ENCODE data around the gene ZBP1. TPM values are rescaled to one million over a fixed set of nuclear protein-coding genes. Genes with fewer than 3 reads are reported as not detected.

ZBP1 gene
- total and polyA plus RNA-seq, 9 donors: 0.12 to 0.92 (median 0.24) TPM; not detected in 4

- Histone ChIP-seq H3K4me3 (no peak overlapping the region), H3K36me3 (no peaks in the 10 kb centered on the region), H3K27ac (no peak overlapping the region), H3K9me3 (no peaks in the 10 kb centered on the region), H3K27me3 (no peaks in the 10 kb centered on the region), H3K4me1 (ENCODE audit: insufficient read depth) (no peaks in the 10 kb centered on the region)
- WGBS, 3 donors: 82 to 96% (median 84%) methylated on average over 7 of the region's 7 CpGs
- DNase-seq: peak in 1 of 5 donors; percentile 3
- intact Hi-C loops (cut with DNase I): no loop called here
- no peak for TF ChIP-seq EP300 (IDR thresholded peaks at IDR 0.05)
Measured at GRCh38 chr20:57612916-57613315, 7.3 kb downstream of the ZBP1 start.

GRCh38 chr20:57612436-57612835, 7.8 kb downstream of the ZBP1 start:
- Histone ChIP-seq H3K27ac (no peak overlapping the region), H3K36me3 (no peaks in the 10 kb centered on the region), H3K27me3 (no peaks in the 10 kb centered on the region), H3K4me3 (no peak overlapping the region), H3K4me1 (ENCODE audit: insufficient read depth) (no peaks in the 10 kb centered on the region), H3K9me3 (no peaks in the 10 kb centered on the region)
- 87 to 90% (median 87%) methylated on average over 7 of the region's 7 CpGs for WGBS, 3 donors
- TF ChIP-seq POLR2A (IDR thresholded peaks at IDR 0.05) (no peak), CTCF (IDR thresholded peaks at IDR 0.05) (no peak), EP300 (IDR thresholded peaks at IDR 0.05) (no peak)
- intact Hi-C loops (cut with DNase I): no loop called here
- peak in 1 of 5 donors; percentile 3 for DNase-seq

- H3K4me1 ChIP-seq (ENCODE audit: insufficient read depth): no peaks in the 10 kb centered on the region
- no peaks in the 10 kb centered on the region for H3K36me3 ChIP-seq
- WGBS, 3 donors: 81 to 83% (median 81%) methylated on average over 18 of the region's 18 CpGs
- H3K27ac ChIP-seq: no peak overlapping the region
- no peaks in the 10 kb centered on the region for H3K9me3 ChIP-seq
- no peaks in the 10 kb centered on the region for H3K27me3 ChIP-seq
- TF ChIP-seq CTCF (IDR thresholded peaks at IDR 0.05) (no peak), POLR2A (IDR thresholded peaks at IDR 0.05) (no peak)
- intact Hi-C loops (cut with DNase I): no loop called here
- H3K4me3 ChIP-seq: no peak overlapping the region
- DNase-seq: peak in 1 of 5 donors; percentile 10
Measured at GRCh38 chr20:57611586-57612311, 8.5 kb downstream of the ZBP1 start.

- intact Hi-C loops (cut with DNase I): no loop called here
- peak in 1 of 5 donors; percentile 9 for DNase-seq
Measured at GRCh38 chr20:57610261-57610952, 9.8 kb downstream of the ZBP1 start.

GRCh38 chr20:57609842-57610167, 10.4 kb downstream of the ZBP1 start:
- Histone ChIP-seq H3K27me3 (no peaks in the 10 kb centered on the region), H3K36me3 (no peaks in the 10 kb centered on the region), H3K4me3 (no peak overlapping the region), H3K27ac (no peak overlapping the region), H3K9me3 (no peaks in the 10 kb centered on the region), H3K4me1 (ENCODE audit: insufficient read depth) (no peaks in the 10 kb centered on the region)
- TF ChIP-seq EP300 (IDR thresholded peaks at IDR 0.05): no peak
- no peak for TF ChIP-seq POLR2A (IDR thresholded peaks at IDR 0.05)
- DNase-seq: peak in 1 of 5 donors; percentile 0
- intact Hi-C loops (cut with DNase I): no loop called here
- 73 to 84% (median 78%) methylated on average over 8 of the region's 8 CpGs for WGBS, 3 donors

More at GRCh38 chr20:57610261-57610952, 9.8 kb downstream of the ZBP1 start:
- no peak for TF ChIP-seq POLR2A (IDR thresholded peaks at IDR 0.05)
- Histone ChIP-seq H3K27me3 (no peaks in the 10 kb centered on the region), H3K36me3 (no peaks in the 10 kb centered on the region), H3K4me1 (ENCODE audit: insufficient read depth) (no peaks in the 10 kb centered on the region), H3K27ac (no peak overlapping the region), H3K9me3 (no peaks in the 10 kb centered on the region), H3K4me3 (no peak overlapping the region)
- WGBS, 3 donors: 46 to 57% (median 55%) methylated on average over 18 of the region's 18 CpGs
